ENCODE measurements around the gene FOXO3B. TPM values are rescaled to one million over a fixed set of nuclear protein-coding genes. Genes with fewer than 3 reads are reported as not detected.
"Not testable (repeated sequence)": the region's sequence is repeated elsewhere in the genome, so short reads cannot be mapped to it uniquely, and the experiment has no call there.

FOXO3B gene
- total and polyA plus RNA-seq, 2 donors from 2014 or later: 0.49 to 3.0 TPM

GRCh38 chr17:18676928-18677327 lies 5.2 kb downstream of the FOXO3B start:
- H3K9ac ChIP-seq (ENCODE audit: low read length in 3 of 3); H3K4me3 ChIP-seq (ENCODE audit: low read length in 3 of 3); DNase-seq; intact Hi-C loops (cut with DNase I); FAIRE-seq; H3K4me1 ChIP-seq (ENCODE audit: control insufficient read depth in 2 of 3, insufficient read depth in 2 of 3, low read depth in 1 of 3, low read length in 3 of 3); H3K9me3 ChIP-seq (ENCODE audit: control insufficient read depth in 2 of 3, insufficient read depth in 1 of 3, low read length in 3 of 3); H3K36me3 ChIP-seq (ENCODE audit: control insufficient read depth in 2 of 3, insufficient read depth in 3 of 3, low read length in 3 of 3); H3K27me3 ChIP-seq (ENCODE audit: control insufficient read depth, insufficient read depth, low read length); H3K27ac ChIP-seq (ENCODE audit: low read depth in 2 of 2, low read length in 2 of 2): not testable (repeated sequence)

- H3K27ac ChIP-seq (ENCODE audit: low read depth in 2 of 2, low read length in 2 of 2); FAIRE-seq; intact Hi-C loops (cut with DNase I); H3K36me3 ChIP-seq (ENCODE audit: control insufficient read depth in 2 of 3, insufficient read depth in 3 of 3, low read length in 3 of 3); H3K9ac ChIP-seq (ENCODE audit: low read length in 3 of 3); H3K4me3 ChIP-seq (ENCODE audit: low read length in 3 of 3); H3K4me1 ChIP-seq (ENCODE audit: control insufficient read depth in 2 of 3, insufficient read depth in 2 of 3, low read depth in 1 of 3, low read length in 3 of 3); H3K9me3 ChIP-seq (ENCODE audit: control insufficient read depth in 2 of 3, insufficient read depth in 1 of 3, low read length in 3 of 3); DNase-seq; H3K27me3 ChIP-seq (ENCODE audit: control insufficient read depth, insufficient read depth, low read length): not testable (repeated sequence)
Measured at GRCh38 chr17:18672395-18673227, 9.5 kb downstream of the FOXO3B start.

GRCh38 chr17:18668625-18669024 lies 13.5 kb downstream of the FOXO3B start:
- H3K9me3 ChIP-seq (ENCODE audit: control insufficient read depth in 2 of 3, insufficient read depth in 1 of 3, low read length in 3 of 3); FAIRE-seq; H3K9ac ChIP-seq (ENCODE audit: low read length in 3 of 3); H3K27me3 ChIP-seq (ENCODE audit: control insufficient read depth, insufficient read depth, low read length); DNase-seq; H3K4me1 ChIP-seq (ENCODE audit: control insufficient read depth in 2 of 3, insufficient read depth in 2 of 3, low read depth in 1 of 3, low read length in 3 of 3); H3K27ac ChIP-seq (ENCODE audit: low read depth in 2 of 2, low read length in 2 of 2); intact Hi-C loops (cut with DNase I); H3K36me3 ChIP-seq (ENCODE audit: control insufficient read depth in 2 of 3, insufficient read depth in 3 of 3, low read length in 3 of 3); H3K4me3 ChIP-seq (ENCODE audit: low read length in 3 of 3): not testable (repeated sequence)

DNA sequence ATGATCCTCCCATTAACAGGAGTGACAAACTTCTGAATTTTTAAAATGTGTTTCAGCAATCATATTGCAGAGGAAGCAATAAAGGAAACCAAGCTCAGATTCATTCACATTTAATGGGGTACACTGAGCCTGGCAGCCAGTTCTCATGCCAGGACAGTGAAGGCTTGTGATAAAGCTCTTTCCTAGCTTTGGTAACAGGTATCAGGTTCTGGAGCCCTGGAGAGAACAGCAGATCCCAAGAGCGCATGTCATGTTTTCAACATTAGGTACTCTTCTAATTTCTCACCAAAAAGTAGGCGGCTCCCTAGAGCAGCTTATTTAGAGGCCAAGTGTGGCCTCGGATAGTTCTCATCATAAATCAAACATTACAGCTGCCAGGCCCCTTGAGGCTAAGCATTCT lies 14.6 kb downstream of the FOXO3B start:
- DNase-seq, FAIRE-seq: not testable (repeated sequence)

DNA sequence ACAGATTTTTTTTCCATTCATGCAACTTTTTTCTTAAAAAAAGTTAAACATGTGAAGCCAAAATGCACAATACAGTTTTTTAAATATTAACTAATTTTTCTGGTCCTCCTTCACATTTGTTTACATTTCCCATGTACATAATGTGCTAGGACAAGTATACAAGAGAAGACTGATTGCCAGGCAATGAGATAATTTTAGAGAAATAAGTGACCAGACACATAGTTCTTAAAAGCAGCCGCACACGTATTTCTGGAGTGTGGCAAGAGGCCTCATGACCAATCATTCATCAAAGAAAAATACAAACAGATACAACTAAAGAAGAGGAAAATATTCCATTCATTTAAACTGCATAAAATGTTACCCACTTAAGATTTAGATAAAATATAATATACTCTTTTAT lies 15.8 kb downstream of the FOXO3B start:
- H3K27ac ChIP-seq (ENCODE audit: low read depth in 2 of 2, low read length in 2 of 2); DNase-seq; H3K36me3 ChIP-seq (ENCODE audit: control insufficient read depth in 2 of 3, insufficient read depth in 3 of 3, low read length in 3 of 3); H3K4me1 ChIP-seq (ENCODE audit: control insufficient read depth in 2 of 3, insufficient read depth in 2 of 3, low read depth in 1 of 3, low read length in 3 of 3); H3K27me3 ChIP-seq (ENCODE audit: control insufficient read depth, insufficient read depth, low read length); FAIRE-seq; H3K9ac ChIP-seq (ENCODE audit: low read length in 3 of 3); H3K4me3 ChIP-seq (ENCODE audit: low read length in 3 of 3); intact Hi-C loops (cut with DNase I): not testable (repeated sequence)
- peaks cover 0 to 16% (median 6%) of the 10 kb centered on the region in 3 donors for H3K9me3 ChIP-seq (ENCODE audit: control insufficient read depth in 2 of 3, insufficient read depth in 1 of 3, low read length in 3 of 3)

More for the DNA sequence above, 14.6 kb downstream of the FOXO3B start:
- H3K36me3 ChIP-seq (ENCODE audit: control insufficient read depth in 2 of 3, insufficient read depth in 3 of 3, low read length in 3 of 3); H3K27ac ChIP-seq (ENCODE audit: low read depth in 2 of 2, low read length in 2 of 2); H3K4me1 ChIP-seq (ENCODE audit: control insufficient read depth in 2 of 3, insufficient read depth in 2 of 3, low read depth in 1 of 3, low read length in 3 of 3); H3K9me3 ChIP-seq (ENCODE audit: control insufficient read depth in 2 of 3, insufficient read depth in 1 of 3, low read length in 3 of 3); H3K9ac ChIP-seq (ENCODE audit: low read length in 3 of 3); H3K27me3 ChIP-seq (ENCODE audit: control insufficient read depth, insufficient read depth, low read length); intact Hi-C loops (cut with DNase I); H3K4me3 ChIP-seq (ENCODE audit: low read length in 3 of 3): not testable (repeated sequence)

DNA sequence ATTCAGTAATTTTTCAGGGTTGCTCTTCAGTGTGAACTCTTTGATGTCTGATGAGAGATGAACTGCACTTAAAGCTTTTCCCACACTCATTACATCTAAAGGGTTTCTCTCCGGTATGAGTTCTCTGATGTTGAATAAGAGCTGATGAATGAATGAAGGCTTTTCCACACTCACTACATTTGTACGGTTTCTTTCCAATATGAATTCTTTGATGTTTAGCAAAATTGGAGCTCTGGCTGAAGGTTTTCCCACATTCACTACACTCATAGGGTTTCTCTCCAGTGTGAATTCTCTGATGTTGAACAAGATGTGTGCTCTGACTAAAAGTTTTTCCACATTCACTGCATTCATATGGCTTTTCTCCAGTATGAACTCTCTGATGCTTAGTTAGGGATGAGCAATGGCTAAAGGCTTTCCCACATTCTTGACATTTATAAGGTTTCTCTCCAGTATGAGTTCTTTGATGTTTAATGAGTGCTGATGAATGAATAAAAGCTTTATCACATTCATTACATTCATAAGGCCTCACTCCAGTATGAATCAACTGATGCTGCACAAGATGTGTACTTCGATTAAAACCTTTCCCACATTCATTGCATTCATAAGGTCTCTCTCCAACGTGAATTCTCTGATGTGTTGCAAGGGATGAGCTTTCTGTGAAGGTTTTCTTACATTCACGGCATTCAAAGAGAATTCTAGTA lies 20.0 kb downstream of the FOXO3B start:
- peaks cover 0 to 18% (median 8%) of the 10 kb centered on the region in 3 donors for H3K9me3 ChIP-seq (ENCODE audit: control insufficient read depth in 2 of 3, insufficient read depth in 1 of 3, low read length in 3 of 3)
- DNase-seq; H3K36me3 ChIP-seq (ENCODE audit: control insufficient read depth in 2 of 3, insufficient read depth in 3 of 3, low read length in 3 of 3); H3K9ac ChIP-seq (ENCODE audit: low read length in 3 of 3); H3K27me3 ChIP-seq (ENCODE audit: control insufficient read depth, insufficient read depth, low read length); intact Hi-C loops (cut with DNase I); H3K4me1 ChIP-seq (ENCODE audit: control insufficient read depth in 2 of 3, insufficient read depth in 2 of 3, low read depth in 1 of 3, low read length in 3 of 3); FAIRE-seq; H3K4me3 ChIP-seq (ENCODE audit: low read length in 3 of 3); H3K27ac ChIP-seq (ENCODE audit: low read depth in 2 of 2, low read length in 2 of 2): not testable (repeated sequence)

GRCh38 chr17:18650094-18650493 lies 32.0 kb downstream of the FOXO3B start:
- H3K27me3 ChIP-seq (ENCODE audit: control insufficient read depth, insufficient read depth, low read length); H3K4me1 ChIP-seq (ENCODE audit: control insufficient read depth in 2 of 3, insufficient read depth in 2 of 3, low read depth in 1 of 3, low read length in 3 of 3); H3K27ac ChIP-seq (ENCODE audit: low read depth in 2 of 2, low read length in 2 of 2); H3K9ac ChIP-seq (ENCODE audit: low read length in 3 of 3); FAIRE-seq; intact Hi-C loops (cut with DNase I); H3K4me3 ChIP-seq (ENCODE audit: low read length in 3 of 3); H3K9me3 ChIP-seq (ENCODE audit: control insufficient read depth in 2 of 3, insufficient read depth in 1 of 3, low read length in 3 of 3); DNase-seq; H3K36me3 ChIP-seq (ENCODE audit: control insufficient read depth in 2 of 3, insufficient read depth in 3 of 3, low read length in 3 of 3): not testable (repeated sequence)

DNA sequence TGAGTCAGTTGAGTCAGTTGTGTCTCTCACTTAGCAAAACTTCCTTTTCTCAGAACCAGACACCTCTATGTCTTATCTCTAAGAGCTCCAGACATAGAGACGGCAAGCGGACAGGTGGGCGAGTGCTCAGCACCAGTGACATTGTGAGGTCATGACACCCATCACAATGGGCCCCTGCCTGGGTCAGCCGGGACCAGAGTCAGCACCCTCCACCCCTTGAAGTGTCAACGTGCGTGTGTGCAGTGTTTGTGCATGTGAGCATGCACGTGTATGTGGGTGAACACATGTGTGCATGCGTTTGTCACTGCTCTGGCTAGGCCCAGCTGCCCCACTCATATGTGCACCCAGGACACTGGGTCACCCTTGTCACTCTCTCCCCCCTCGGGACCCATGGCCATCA lies 37.8 kb downstream of the FOXO3B start, which contains the start of gene TBC1D28:
TSS of gene TBC1D28 (minus strand) at position 101 of the 400 bp plus-strand sequence. CDS start 3,039 bp downstream, outside the sequence.
- intact Hi-C loops (cut with DNase I); H3K36me3 ChIP-seq (ENCODE audit: control insufficient read depth in 2 of 3, insufficient read depth in 3 of 3, low read length in 3 of 3); H3K27me3 ChIP-seq (ENCODE audit: control insufficient read depth, insufficient read depth, low read length); H3K27ac ChIP-seq (ENCODE audit: low read depth in 2 of 2, low read length in 2 of 2); H3K9ac ChIP-seq (ENCODE audit: low read length in 3 of 3); H3K4me1 ChIP-seq (ENCODE audit: control insufficient read depth in 2 of 3, insufficient read depth in 2 of 3, low read depth in 1 of 3, low read length in 3 of 3); FAIRE-seq; H3K4me3 ChIP-seq (ENCODE audit: low read length in 3 of 3); H3K9me3 ChIP-seq (ENCODE audit: control insufficient read depth in 2 of 3, insufficient read depth in 1 of 3, low read length in 3 of 3): not testable (repeated sequence)
- peak in 1 of 5 donors; percentile 40 for DNase-seq
